Activated T-helper 1 cell treated with anti-CD3 and anti-CD28 coated beads, Interleukin-2, amount 50 U/mL, for 16 hours (primary cell): ENCODE measurements around the gene SLC49A4.

Experiments
- DNase-seq, 2 donors: peaks; one replicate each; pipeline ENCODE4 v3.0.0-alpha.2; 2020; ENCODE audit warnings: low read depth in 1 of 2, low spot score in 1 of 2

SLC49A4 gene

DNA sequence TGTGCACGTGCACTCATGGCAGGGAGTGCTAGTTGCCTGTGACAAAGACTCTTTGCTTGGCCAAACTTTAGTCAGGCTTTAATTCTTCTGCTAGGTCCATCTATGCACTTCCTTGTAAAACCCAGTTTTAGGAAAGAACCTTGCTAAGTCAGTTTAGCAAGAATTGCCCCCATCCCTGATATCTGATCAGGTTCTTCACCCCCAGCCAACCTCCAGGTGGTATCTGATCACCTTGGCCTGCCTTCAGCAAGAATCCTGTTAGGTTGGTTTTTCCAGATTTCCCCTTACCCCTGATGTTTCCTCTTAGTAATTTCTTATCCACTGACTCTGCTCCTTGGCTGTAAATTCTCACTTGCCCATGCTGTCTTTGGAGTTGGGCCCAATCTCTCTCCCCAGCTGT lies 9.6 kb upstream of the SLC49A4 start:
- DNase-seq: no peak

DNA sequence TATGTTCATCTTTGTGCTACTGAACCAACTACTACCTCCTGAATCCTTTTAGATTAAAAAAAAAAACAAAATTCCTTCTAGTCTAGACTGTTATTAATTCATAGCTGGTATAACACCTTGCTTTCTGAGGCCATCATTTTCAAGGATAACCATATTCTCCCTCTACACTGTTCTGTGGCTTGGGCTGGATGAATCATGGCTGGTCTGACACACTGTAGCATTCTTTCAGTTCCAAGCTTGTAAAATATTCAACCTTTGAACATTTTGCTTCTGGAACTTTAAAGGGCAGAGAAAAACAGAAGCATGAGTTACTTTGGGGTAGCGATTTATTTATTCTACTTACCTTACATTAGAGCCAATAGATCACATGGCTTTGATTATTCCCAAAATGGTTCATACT lies 8.8 kb upstream of the SLC49A4 start:
- DNase-seq: no peak

DNA sequence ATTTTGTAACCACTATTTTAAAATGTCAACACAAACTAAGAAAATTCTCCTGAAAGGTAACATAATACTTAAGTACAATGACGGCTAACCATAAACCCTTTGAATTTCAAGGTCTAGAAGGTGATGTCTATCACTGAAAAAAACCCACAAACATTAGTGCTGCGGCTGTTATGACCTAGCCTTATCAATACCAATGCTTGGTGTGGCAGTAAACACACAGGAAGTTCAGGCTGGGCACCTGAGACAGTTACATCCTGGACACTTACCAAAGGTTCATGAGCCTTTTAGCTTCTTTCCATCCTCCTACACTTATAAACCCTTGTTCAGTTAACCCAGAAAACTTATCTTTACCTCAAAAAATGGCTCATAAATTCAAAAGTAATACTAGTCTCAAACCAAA lies 7.0 kb upstream of the SLC49A4 start:
- DNase-seq: no peak

DNA sequence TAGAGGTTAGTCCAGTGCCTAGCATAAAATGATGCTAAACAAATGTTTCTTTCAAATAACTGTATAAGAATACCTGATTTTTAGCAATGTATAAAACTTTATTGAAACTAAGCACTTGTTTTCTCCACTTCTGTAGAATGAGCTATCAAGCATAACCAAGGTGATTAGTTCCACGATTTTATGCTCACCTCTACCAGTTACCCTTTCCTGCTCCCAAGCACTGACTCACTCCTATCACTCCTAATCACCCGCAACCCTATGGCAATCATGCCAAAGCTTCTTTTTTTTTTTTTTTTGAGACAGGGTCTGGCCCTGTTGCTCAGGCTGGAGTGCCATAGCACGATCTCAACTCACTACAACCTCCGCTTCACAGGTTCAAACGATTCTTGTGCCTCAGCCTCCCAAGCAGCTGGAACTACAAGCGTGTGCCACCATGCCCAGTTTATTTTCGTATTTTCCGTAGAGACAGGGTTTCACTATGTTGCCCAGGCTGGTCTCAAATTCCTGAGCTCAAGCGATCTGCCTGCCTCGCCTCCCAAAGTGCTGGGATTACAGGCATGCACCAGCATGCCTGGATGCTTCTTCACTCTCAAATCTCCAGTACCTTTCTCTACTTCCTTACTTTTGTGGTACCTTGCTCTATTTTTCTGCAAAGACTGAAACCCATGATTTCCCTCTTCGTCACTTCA lies 5.1 kb upstream of the SLC49A4 start:
- DNase-seq: no peak

DNA sequence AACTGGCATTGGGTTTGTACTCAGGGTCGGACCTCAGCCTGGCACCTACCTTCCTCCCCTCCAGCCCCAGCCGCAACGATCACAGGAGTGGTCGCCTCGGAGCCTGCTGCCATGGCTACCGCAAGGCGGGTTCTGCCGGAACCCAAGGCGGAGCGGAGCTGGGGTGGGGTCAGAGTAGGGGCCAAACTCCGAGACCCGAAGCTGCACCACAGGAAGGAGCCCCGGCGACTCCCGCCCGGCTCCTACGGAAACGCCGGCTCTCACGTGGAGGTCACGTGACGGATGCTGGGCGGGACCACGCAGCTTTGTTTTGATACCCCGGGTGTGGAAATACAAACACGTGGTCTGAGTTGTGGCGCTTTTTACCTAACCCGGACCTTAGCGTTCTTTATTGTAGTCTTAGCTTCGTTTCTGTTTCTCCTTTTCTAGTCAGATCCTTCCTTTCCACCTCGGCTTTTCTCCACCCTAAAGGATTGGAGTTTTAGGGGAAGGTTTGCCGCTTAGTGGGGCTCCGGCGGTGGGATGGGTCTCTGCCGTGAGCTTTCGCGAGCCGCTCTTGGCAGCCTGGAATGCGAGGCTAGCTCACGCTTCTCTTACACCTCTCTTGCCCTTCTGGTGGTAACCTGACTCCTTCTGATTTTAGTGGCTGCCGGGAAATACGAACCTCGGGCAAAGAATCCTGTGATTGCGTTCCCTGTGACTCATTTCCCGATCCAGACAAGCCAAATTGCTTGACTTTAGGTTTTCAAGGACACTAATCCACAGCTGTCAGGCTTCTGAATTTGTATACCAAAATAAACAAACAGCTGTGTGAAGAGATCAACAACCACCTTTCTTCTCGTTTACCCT lies 1.1 kb upstream of the SLC49A4 start, which contains the start of gene HSPBAP1:
HSPBAP1 (minus strand) TSS at position 264 of the 849 bp plus-strand sequence; CDS start at position 113, 151 bp downstream.
- peak; percentile 80 to 83 for DNase-seq

DNA sequence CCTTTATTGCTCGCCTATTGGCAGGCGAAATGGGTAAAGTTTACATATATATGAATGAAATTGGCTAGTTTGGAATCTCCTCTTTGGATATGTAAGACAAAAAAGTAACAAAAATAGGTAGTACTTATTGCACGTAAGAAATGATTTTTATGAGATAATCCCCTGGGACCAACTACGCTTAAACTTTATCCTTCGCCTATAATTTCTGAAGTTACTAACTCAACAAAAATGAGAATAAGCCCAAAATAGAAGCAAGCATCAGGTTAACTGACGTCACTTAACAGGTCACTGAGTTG lies 438 bp upstream of the SLC49A4 start:
- no peak for DNase-seq

DNA sequence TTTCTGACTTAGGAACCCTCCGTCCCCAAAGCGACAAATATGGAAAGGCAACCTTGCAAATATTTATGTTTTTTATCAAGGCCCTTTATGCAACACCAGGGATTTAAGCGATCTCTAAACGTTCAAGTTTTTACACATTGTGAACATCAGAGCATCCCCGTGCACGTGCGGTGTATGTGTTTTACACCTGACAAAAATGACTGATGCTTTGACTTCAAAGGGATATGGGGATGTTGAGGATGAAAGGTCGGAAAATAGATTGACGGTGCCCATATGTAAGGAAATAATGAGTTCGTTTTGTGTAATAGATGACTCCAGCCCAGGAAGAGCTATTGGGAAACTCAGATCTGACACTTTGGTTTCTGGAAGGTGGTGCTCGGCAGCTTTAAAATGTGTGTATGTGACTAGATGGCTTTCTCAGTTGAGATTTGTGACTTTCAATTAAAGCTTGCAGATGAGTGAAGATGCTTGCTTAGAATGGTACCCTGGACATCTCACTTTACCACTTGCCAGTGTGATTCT lies 866 bp downstream of the SLC49A4 start:
- DNase-seq: no peak

DNA sequence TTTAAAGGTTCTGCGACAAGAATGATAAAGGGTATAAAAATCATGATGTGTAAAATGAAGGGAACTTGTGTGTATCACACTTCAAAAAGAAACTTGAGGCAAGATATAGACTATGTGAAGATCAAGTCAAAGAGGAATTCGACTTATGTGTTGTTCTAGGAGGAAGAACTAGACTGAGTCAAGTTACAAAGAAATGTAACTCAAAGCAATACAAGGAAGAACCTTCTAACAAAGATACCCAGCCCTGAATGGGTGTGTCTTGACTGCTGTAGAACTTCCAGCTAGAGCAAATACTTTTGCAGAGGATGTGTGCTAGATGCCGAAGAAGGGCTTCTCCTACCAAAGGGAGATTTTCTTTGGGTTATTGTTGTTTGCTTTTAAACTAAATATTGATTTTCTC lies 2.4 kb downstream of the SLC49A4 start:
- DNase-seq: no peak

DNA sequence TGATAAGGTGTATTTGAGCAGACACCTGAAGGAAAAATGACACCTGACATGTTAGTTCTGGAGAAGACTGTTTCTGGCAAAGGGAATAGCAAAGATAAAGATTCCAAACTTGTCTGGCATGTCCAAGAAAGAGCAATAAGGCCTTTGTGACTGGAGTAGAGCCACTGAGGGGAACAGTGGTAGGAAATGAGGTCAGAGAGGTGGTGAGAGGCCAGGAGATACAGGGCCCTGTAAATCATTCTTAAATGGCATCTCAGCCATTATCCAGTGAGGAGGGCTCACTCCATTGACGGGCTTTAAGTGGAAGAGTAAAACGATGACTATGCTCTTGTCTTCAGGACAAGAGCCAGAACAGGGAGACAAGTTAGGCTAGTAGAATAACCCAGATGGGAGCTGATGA lies 4.5 kb downstream of the SLC49A4 start:
- DNase-seq: no peak

DNA sequence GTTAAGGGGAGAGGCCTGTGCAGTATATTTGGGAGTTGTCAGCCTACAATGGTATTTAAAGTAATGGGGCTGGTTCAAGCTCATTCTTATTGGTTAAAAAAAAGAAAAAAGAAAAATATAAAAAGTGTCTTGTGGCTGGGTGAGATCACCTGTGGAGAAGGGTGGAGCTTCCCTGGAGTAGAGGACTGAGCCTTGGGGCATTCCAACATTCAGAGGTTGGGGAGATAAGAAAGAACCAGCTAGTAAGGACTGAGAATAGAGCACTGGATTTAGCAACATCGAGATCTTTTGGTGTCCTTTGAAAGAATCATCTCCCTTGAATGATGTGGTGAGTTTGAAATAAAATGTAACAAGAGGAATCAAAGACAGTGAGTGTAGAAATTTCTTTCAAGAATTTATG lies 5.2 kb downstream of the SLC49A4 start:
- DNase-seq: no peak

DNA sequence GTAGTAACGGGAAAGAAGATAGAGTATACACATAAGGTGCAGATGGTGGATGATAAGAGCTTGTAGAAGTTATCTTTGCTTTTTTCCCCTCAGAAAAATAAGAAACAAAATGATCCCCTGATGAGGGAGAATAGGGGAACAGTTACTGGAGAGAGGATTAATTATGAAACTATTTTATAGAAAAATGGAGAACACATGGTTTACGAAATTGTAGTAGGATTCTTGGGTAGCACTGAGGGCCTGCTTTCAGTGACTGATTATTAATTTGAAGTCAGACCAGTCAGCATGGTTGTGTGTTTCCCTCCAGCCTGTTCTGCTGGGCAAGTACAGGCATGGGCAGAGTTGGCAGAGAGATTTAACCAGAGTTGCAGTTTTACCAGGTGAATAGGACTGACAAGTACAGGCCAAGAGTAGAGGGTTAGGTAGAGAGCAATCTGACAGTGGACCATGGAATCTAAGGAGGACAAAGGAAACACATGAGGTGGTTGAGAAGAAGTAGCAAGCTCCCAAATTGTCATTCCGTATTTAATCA lies 5.9 kb downstream of the SLC49A4 start:
- no peak for DNase-seq

DNA sequence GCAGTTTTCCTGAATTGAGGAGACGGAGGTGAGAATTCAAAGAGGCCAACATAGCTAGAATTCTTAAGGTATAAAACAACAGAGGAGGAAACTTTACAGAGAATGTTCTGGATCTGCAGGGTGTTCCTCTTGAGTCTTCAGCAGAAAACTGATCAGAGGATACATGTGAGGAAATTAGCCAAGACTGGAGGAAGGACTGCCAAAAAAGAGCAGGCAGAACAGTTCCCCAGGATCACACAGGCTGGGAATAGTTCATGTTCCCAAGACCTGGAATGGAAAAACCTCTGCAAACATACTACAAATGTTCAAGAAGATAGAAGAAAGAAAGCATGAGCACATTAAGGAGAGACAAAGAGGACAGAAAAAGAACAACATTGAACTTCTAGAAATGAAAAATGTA lies 7.5 kb downstream of the SLC49A4 start:
- DNase-seq: no peak

DNA sequence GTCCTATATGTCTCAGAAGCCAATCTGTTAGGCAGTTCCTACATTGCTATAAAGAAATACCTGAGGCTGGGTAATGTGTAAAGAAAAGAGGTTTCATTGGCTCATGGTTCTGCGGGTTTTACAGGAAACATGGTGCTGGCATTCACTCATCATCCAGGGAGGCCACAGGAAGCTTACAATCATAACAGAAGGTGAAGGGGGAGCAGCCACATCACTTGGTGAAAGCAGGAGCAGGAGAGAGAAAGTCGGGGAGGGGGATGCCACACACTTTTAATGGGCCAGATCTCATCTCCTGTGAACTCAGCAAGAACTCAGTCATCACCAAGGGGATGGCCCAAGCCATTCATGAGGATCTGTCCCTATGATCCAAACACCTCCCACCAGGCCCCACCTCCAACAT lies 9.1 kb downstream of the SLC49A4 start:
- DNase-seq: no peak

DNA sequence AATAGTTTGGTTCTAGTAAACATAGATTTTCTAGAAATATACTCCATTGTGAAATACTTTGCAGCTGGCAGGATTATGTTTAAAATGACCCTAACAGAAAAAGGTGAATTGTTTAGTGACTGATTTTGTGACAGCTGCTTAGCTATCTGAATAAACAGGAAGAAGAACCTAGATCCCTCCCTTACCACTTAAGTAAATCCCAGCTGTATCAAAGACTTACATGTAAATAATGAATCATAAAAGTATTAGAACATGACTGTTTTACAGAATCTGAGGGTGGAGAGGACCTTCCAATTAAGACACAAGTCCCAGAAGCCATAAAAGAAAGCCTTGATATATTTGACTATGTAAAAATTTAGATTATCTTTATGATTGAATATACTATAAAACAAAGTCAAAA lies 15.9 kb downstream of the SLC49A4 start:
- no peak for DNase-seq

DNA sequence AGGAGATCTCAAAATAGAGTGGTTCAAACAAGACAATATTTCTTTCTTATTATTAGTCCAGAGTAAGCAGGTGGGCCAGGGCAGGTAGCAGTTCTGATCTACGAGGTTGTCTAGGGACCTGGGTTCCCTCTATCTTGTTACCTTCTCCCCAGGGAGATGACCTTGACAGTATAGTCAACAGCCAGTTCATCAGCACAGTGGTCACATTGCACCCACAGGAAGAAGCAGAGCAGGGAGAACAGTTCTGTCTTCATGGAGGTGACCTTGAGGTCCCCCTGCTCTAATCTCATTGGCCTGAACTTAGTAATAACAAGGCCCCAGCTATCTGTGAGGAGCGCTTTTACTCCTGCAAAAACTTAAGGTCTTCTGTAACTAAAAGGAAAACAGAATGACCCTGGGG lies 21.7 kb downstream of the SLC49A4 start:
- DNase-seq: no peak

DNA sequence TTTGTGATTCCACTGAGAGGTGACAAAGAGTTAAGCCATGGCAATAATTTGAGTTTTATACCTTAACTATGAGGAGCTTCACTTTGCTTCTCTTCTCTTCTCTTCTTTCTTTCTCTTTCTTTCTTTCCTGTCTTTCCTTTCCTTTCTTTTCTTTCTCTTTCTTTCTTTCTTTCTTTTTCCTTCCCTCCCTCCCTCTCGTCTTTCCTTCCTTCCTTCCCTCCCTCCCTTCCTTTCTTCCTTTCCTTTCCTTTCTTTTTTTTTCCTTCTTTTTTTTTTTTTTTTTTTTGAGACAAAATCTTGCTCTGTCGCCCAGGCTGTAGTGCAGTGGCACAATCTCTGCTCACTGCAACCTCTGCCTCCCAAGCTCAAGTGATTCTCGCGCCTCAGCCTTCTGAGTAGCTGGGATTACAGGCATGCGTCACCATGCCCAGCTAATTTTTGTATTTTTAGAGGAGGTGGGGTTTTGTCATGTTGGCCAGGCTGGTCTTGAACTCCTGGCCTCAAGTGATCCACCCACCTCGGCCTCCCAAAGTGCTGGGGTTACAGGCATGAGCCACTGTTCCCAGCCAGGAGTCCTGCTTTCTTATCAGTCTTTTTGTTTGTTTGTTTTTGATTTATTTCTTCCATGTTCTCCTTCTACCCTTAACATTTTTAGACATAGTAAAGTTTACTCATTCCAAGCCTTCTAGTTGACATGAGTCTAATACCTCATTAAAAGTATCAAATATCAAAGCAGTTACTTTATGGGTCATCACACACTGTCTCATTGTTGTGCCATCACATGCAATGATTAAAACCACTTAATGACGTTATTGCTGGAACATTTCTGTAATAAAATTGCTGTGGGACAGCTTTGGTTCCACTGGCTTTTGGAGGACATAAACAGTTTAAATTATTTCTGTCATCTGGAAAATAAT lies 29.9 kb downstream of the SLC49A4 start:
- DNase-seq: no peak

DNA sequence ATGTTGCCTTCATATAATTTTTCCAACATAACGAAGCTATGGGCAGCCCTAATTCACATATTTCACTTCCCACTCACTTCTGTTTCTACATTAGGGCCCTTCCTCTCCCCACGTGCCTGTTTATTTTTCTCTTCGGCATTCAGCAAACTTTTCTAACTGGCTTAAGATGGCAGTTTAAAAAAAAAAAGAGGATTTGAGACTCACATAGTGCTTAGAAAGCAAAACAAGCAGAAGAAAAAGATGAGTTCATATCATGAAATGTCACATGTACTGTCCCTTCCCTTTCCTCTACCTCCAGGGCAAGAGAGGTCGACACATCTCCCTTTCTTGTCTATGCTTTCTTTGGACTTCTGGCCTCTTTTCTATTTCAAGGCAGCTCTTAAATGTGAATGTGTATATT lies 30.6 kb downstream of the SLC49A4 start:
- DNase-seq: no peak

DNA sequence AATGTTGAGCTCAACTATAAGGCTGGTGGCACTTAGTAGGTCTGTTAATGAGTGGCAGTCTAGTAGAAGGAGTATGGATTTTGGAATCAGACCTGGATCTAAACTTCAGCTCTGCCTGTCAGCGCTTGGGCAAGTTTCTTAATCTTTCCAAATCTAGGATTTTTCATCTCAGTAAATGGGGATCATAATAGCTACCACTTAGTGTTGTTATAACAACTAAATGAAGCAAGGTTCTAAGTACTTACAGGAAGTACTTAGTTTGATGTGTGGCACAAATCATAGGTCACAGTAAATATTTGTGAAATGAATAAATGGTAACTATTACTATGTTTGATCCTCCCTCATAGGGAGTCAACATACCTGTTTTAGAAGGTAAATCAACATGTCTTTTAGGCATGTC lies 31.4 kb downstream of the SLC49A4 start:
- no peak for DNase-seq

DNA sequence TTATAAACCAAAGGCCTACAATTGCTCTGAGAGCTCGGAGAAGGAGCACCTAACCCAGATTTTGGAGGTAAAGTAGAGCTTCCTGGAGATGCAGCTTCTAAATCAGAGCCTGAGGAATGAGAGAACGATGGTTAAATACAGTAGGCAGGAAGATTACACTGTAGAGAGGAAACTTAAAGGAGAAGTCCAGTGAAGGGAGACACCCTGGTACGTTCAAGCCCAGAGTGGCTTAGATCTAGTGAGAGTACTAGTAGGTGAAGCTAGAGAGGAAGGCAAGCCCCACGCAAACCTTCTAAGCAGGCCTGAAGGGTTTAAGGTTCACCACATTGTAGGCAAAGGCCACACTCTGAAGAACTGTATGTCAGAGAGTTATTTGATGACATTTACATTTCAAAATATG lies 33.4 kb downstream of the SLC49A4 start:
- DNase-seq: no peak

DNA sequence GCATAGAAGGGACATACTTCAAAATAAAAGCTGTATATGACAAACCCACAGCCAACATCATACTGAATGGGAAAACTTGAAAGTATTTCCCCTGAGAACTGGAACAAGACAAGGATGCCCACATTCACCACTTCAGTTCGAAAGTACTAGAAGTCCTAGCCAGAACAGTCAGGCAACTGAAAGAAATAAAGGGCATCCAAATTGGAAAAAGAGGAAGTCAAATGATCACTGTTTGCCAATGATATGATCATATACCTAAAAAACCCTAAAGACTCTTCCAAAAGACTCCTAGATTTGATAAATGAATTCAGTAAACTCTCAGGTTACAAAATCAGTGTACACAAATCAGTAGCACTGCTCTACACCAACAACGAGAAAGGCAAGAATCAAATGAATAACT lies 40.7 kb downstream of the SLC49A4 start:
- DNase-seq: no peak

DNA sequence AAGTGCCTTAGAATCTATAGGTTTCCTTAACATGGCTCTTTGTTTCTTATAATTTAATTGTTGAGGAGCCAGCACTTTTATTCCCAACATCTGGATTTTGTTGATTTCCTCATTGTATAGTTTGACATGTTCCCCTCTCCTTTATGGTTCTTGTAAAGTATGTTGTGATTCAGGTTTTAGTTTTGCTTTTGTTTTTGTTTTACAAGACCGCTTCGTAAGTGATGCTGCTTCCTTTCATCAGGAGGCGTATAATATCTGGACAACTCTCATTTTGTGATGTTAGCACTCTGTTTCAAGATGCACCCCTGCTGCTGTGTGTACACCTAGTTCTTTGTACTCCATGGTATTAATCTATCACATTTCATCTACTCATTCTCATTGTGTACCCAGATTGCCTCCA lies 48.7 kb downstream of the SLC49A4 start:
- DNase-seq: no peak
